HG03469 (cell line): ENCODE measurements around the gene ZNF644.
"Not testable (repeated sequence)": the region's sequence is repeated elsewhere in the genome, so short reads cannot be mapped to it uniquely, and the experiment has no call there.

Experiments
- ATAC-seq: cut with Tn5 transposase; IDR thresholded peaks from one replicate; pipeline ENCODE4 v1.9.1; 2021; ENCODE audit warnings: mild to moderate bottlenecking, moderate library complexity, moderate number of reproducible peaks; ENCODE audit not compliant: unreplicated experiment

ZNF644 gene

DNA sequence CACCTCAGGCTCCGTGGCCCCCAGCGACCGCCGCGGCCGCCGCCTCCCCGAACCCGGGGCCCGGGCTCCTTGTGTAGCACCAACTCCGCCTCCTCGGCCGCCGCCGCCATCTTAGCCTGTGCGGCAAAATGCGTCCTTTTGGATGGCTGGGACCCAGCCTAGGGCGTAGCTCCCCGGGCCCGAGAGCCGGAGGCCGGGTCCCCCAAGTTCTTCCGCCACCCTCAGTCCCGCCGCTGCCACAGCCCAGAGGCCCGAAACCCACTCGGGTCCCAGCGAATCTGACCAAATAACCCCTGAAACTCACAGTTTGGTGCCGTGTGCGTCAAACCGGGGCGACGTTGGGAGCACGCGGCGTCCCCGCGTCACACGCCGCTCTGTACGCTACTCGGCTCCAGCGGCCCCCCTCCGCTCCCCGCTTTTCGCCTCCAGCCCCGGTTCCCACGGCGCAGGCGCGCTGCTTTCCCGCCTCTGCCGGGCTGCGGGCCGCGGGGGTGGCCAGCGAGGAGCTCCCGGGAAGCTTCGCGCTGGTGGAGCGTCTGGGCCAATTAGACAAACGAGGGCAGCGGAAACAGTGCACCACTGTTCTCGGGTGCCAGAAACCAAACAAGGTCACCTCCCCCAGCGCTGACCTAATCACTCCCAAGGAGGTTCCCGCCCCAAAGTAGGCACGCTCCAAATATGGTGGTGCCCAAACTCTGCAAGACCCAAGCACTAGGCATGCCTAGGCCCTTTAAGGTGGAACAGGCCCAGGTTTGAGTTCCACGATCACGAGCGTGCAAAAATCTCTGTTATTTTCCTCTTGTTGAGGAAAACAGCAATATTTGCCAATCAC is at the start of gene ZNF644:
Gene ZNF644, minus strand, starts transcription at position 350 of the 832 bp plus-strand sequence. CDS start 39,682 bp downstream, outside the sequence.
- peak; percentile 71 for ATAC-seq

DNA sequence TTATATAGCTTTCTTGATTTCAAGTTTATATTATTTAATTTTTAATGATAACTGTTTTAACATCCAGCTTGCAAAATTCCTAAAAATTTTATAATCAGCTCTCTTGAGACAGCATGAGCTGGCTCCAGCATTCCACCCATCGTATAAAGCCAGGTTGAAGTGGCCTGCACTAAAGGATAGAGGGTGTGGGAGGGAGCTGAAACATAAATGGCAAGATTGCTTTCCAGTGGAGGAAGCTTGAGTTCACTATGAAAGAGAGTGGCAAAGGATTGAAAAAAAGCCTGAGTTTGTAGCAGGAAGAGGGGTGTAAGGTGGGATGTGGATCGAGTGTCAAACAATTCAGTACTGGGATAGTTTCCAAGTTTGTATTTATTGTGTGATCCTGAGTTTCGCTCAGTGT is 48.5 kb upstream of the ZNF644 start:
- ATAC-seq: no peak

DNA sequence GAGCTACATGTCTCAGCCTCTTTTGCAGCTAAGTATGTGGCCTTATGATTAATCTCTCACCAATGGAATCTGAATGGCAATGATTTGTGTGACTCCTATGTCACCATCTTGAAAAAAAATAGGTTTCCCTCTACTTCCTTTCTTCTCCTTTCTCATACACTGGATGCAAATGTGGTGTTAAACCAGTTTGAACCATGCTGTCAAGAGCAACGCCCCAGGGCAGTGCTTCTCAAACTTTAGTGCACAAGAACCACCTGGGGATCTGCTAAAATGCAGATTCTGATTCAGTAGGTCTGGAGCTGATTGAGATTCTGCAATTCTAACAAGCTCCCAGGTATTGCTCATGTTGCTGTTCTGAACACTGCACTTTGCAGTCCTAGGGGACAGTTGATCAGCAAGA is 44.7 kb upstream of the ZNF644 start:
- no peak for ATAC-seq

DNA sequence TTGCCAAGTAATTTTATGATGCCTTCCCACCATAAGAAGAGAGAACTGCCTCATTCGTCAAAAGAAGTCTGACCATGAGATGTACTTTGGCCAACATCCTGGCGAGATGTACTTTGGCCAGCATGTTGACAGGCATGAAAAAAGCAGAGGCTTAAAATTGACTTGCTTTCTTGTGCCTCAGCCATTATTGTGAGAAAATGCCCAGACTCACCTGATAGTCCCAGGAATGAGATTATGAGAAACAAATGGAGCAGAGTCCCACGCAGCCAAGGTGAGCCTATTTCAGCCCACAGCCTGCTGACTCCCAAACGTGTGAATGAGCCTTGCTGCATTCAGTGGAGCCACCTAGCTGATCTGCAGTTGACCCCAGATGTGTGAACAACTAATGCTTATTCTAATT is 43.5 kb upstream of the ZNF644 start:
- no peak for ATAC-seq

DNA sequence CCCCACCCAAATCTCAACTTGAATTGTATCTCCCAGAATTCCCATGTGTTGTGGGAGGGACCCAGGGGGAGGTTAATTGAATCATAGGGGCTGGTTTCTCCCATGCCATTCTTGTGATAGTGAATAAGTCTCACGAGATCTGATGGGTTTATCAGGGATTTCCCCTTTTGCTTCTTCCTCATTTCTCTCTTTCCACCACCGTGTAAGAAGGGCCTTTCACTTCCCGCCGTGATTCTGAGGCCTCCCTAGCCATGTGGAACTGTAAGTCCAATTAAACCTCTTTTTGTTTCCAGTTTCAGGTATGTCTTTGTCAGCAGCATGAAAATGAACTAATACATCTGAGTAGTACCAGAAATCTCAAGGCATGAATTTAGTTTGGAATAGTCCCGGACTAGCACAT is 41.6 kb upstream of the ZNF644 start:
- not testable (repeated sequence) for ATAC-seq

DNA sequence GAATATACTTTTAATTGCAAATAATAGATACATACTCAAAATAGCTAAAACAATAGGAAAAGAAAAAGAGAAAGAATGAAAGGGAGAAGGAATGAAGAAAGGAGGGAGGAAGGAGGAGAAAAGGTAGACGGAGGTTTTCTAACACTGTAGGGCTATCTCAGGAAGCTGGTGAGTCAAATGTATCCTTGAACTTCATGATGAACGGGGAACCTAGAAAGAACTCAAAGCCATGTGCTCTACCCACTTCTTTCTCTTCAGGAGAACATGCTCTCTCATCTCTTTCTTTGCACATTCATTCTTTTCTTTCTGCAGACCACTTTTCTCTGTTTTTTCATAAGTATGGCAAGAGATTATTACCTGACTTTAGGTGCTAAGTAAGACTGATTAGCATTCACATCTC is 37.3 kb upstream of the ZNF644 start:
- no peak for ATAC-seq

DNA sequence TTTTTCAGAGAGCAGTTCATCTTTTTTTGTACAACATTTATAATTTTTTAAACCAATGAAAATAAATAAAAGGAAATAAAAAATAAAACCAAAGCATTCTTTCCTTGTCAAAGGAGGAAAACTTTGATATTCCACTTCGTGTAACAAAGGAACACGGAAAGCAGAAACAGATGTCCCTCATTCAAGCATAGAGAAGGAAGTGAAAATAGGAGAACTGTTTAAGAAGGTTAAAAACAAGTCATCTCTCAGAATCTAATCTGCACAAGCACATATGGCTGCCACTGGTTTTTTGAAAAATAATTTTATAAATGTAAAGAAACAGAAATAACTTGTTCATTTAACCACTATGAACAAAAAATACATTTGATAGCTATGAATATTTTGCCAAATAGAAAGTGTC is 35.9 kb upstream of the ZNF644 start:
- ATAC-seq: no peak

DNA sequence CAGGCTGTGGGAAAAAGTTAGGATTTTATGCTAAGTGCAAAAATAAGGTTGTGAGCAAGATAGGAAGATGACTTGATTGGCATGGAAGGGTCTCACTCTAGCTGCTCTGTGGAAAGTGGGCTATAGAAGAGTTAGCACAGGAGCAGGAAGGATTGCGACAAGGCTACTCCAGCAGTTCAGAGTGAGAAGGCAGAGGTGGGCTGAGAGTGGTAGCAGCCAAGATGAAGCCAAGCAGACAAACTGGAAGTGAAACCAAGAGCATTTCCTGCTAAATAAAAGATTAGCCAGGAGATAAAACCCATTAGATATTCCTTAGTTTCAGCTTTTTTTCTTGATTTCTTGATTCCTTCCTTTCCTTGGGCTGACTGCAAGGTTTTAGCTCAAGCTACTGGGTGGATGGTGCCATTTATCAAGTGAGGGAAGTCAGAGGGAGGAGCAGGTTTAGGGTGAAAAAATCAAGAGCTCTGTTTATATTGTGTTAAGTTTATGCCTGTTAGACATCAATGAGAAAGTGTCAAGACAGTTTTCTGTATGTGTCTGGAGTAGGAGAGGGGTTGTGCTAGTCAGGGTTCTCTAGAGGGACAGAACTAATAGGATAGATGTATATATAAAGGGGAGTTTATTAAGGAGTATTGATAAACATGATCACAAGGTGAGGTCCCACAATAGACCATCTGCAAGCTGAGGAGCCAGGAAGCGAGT is 33.1 kb upstream of the ZNF644 start:
- ATAC-seq: peak; percentile 66

DNA sequence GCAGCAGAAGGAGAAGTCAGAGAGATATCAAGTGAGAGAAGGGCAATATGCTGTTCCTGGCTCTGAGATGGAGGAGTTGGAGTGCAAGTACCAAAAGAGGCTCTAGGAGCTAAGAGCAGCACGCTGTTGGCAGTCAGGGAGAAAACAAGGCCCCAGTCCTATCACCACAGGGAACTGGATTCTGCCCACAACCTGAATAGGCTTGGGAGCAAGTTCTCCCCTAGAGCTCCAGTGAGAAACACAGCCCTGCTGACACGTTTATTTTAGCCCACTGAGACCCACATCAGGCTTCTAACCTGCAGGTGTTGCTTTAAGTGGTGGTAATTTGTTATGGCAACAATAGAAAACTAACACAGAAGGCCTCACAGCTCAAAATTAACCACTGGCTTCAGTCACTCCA is 31.8 kb upstream of the ZNF644 start:
- ATAC-seq: no peak

DNA sequence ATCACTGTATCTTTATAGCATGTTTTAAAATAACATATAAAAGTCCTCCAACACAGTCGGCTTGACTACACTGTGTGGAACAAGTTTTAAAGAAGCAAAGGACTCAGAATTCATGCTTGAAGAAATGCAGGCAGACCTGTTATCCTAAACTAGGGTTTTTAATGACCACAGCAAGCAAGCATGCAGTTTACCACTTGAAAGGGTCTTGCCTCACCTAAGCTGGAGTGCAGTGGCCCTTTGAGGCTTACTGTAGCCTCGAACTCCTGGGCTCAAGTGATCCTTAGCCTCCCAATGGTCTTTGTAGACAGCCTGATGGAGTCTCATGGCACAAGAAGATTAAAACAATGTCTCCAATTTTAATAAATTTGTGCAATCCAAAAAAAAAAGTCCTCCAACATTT is 27.7 kb upstream of the ZNF644 start:
- not testable (repeated sequence) for ATAC-seq

DNA sequence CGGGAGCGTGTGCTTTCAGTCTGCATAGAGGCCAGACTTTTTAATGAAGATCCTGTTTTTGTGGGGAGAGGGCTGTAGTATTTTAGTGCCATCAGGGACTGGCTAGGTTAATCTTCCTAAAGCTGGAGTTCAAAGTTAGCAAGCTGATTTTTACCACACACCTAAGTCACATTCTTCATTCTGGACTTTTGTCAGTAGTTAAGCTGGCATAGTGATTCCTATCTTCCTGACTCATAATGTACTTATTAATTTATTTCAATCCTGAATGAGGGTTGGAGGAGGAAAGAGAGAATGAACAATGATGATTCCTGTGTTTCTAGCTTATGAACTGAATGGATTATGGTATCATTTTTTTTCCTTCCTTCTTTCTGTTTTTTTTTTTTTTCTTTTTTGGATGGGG is 24.9 kb upstream of the ZNF644 start:
- ATAC-seq: no peak

DNA sequence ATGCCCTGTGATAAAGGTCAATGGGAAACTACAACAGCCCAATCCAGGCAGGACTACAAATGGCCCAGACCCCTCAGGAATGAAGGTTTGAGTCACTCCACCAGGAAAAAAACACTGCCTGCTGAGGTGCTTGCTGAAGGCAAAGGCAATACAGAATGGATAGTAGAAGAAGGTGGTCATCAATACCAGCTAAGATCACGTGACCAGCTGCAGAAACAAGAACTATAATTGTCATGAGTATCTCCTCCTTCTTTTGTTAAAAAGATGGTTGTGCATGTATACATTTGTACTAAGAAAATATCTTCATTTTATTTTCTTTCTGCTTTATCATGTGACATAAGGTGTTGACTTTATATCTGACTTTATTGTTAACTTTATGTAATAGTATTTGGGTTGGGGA is 23.4 kb upstream of the ZNF644 start:
- ATAC-seq: no peak

DNA sequence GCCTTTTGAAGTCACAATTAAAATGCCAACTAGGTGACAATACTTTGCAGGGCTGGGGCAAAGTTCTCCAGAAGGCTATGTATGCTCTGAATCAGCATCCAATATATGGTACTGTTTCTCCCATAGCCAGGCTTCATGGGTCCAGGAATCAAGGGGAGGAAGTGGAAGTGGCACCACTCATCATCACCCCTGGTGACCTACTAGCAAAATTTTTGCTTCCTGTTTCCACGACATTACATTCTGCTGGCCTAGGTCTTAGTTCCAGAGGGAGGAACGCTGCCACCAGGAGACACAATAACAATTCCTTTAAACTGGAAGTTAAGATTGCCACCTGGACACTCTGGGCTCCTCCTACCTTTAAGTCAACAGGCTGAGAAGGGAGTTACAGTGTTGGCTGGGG is 22.9 kb upstream of the ZNF644 start:
- ATAC-seq: not testable (repeated sequence)

DNA sequence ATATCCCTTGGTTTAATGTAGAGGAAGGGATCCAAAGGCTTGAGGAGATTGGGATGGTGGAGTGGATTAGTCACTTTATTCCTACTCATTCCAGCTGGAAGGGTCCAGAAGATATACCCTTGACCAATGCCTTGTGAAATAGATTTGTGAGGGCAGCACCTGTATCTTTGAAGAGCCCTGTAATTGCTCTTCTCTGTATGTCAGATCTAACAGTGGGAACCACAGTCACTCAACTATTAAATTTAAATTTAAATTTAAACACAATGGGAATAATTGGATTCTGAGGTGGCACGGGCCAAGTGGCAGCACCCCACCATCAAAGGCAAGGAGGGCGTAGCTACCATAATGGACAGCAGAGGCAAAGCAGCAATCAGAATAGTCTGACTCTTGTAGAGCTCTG is 20.5 kb upstream of the ZNF644 start:
- not testable (repeated sequence) for ATAC-seq

DNA sequence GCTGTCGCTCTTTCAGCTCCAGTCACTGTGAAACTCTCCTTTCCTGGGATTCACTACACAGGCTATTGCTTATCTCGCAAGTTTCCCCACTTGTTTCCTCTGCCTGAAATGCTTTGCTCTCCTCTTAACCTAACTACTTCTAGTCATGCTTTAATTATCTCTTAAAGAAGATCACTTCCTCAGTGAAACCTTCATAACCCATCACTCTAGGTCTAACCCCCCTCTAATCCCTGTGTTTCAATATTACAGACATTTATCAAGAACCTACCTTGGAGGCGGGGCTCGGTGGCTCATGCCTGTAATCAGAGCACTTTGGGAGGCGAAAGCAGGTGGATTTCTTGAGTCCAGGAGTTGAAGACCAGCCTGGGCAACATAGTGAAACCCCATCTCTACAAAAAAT is 16.7 kb upstream of the ZNF644 start:
- ATAC-seq: no peak

DNA sequence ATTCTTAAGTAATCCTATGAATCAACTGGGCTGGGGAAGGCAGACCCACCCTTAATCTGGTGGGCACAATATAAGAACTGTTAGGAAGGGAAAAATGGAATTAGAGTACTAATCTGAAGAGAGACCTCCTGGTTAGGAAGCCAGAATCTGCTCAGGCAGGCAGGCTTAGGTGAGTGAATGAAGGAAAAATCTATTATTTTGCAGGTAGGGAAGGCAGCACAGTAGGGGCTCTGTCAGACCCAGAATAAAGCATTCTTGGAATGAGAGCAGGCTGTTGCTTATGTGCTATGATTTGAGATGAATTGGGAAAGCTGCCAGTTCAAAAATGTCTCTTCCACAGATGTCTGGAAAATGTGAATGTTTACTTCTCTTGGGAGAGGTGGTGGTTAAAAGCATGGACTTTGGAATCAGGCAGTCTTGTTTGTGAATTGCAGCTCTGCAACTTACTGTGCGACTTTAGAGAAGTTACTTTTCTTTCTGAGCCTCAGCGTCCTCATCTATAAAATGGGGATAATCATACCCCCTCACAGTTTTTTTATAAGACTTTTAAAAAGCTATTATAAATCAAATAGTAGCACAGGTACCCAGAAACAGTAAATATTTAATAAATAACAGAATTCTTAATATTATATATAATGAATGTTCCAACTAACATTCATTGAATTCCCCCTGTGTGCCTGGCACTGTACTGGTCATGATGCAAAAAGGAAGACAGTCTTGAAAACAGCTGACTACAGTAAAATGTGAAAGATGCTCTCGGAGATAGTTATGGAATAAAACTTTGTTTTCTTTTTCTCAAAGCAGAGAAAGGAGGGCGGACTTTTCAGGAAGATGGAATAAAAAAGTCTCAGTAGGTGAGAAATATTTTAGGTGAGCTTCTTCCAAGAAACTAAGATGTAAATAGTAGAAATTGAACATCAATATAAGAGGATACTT is 15.3 kb upstream of the ZNF644 start:
- ATAC-seq: no peak

DNA sequence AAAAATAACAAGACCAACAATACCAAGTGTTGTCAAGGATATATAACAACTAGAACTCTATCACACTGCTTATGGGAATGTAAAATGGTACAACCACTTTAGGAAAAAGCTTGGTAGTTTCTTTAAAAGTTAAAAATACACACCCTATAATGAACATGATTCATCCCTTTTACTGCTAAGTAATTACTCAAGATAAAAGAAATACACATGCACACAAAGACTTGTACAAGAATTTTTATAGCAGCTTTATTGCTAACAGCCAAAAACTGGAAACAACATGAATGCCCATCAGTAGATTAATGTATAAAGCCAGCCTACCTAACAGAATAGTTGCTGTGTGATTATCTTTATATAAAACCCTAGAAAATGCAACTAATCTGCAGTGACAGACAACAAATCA is 10.5 kb upstream of the ZNF644 start:
- no peak for ATAC-seq

DNA sequence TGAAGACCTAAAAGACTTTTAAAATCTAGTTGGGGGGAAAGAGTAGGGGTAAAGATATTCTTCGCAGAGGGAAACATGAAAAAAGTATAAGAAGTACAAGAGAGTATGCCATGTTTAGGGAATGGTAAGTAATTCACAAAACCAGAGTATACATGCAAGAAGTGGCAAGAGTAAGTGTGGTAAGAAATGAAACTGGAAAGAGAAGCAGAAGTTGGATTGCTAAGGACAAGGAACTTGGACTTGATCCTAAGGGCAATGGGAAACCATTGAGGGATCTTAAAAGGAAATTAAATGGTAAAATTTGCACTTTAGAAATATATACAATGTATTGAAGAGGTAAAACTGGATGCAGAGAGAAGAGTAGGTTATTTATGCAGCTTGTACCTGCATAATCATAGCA is 9.2 kb upstream of the ZNF644 start:
- ATAC-seq: no peak

DNA sequence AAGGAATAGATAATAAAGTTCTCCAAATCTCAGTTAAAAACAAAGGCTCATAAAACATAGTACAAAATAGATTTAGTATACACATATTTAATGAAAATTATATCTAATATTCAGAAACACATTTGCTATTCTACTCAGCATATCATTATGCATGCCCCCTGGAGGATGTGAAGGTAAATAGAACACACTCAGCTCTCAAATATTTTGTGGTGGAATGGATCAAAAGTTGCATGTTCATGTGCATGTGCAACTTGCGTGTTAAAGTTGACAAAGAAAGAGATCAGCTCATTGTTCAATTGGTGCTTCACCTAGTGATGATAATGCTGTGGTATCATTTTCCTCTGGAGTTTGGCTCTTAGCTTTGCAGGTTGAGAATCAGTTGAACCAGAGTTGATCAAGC is 4.9 kb upstream of the ZNF644 start:
- no peak for ATAC-seq

DNA sequence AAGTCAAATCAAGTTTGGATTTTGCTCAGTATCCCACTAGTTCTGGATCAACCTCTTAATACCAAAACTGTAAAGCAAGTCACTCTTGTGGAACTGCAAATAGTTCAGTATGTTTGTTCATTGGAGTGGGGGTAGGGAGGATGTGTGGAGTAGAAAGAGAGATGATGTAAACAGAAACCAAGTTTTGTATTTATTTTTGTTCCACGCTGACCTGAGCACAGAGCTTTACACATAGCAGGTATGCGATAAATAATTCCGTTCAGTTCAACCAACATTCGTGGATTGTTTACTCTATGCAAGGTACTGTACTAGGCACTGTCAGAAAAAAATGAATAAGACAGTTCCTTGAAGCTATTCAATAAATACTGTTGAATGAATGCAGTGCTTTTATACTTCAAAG is 4.5 kb upstream of the ZNF644 start:
- no peak for ATAC-seq

DNA sequence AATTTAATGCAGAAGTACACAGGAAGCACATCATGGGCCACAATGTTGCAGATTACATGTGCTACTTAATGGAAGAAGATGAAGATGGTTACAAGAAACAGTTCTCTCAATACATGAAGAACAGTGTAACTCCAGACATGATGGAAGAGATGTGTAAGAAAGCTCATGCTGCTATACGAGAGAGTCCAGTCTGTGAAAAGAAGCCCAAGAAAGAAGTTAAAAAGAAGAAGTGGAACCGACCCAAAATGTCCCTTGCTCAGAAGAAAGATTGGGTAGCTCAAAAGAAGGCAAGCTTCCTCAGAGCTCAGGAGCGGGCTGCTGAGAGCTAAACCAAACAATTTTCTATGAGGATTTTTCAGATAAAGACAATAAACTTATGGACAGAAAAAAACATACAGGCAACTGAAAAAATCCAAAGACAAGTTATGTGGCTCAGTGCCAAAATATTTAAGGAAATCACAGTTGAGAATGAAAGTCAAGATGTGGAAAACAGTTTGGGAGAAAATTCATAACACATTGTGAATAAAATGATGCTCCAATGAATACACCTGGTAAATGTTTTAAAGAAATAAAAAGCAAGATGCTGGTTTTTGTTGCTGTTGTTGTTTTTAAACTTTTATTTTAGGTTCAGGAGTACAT is 2.8 kb upstream of the ZNF644 start:
- no peak for ATAC-seq
